ENCODE measurements around the gene PHACTR1.

DNA sequence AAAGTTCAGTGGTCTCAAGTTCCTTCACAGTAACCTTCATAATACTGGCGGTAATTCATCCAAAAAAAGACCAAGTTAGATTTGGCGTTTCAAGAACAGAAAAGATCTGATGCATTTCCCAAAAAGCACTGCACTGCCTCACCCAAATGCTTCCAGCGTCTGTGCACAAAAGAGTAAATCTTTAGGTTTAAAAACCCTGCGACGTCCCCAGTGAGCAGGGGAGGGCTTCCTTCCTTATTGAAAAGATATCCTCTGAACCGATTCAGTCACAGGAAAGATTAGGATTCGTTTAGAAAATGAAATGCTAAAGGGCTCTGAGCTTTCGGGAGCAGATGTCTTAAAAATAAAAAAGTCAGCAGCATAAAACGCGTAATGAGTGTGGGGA, 611.1 kb downstream of the PHACTR1 start:
- TF ChIP-seq, protein P1, sequence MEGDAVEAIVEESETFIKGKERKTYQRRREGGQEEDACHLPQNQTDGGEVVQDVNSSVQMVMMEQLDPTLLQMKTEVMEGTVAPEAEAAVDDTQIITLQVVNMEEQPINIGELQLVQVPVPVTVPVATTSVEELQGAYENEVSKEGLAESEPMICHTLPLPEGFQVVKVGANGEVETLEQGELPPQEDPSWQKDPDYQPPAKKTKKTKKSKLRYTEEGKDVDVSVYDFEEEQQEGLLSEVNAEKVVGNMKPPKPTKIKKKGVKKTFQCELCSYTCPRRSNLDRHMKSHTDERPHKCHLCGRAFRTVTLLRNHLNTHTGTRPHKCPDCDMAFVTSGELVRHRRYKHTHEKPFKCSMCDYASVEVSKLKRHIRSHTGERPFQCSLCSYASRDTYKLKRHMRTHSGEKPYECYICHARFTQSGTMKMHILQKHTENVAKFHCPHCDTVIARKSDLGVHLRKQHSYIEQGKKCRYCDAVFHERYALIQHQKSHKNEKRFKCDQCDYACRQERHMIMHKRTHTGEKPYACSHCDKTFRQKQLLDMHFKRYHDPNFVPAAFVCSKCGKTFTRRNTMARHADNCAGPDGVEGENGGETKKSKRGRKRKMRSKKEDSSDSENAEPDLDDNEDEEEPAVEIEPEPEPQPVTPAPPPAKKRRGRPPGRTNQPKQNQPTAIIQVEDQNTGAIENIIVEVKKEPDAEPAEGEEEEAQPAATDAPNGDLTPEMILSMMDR (conservative IDR thresholded peaks at IDR 0.05; ENCODE audit: low read depth, low read length), result no peak
- no peak for TF ChIP-seq EZH2 (IDR thresholded peaks at IDR 0.05; ENCODE audit: borderline replicate concordance, low read depth, low read length, poor library complexity, severe bottlenecking)
